Measurements from ENCODE around the gene EPHA7. TPM values are rescaled to one million over a fixed set of nuclear protein-coding genes. Genes with fewer than 3 reads are reported as not detected.

Gene EPHA7
- total RNA-seq, 2 experiments from 2014 or later = not detected

- POLR2A ChIA-PET = no interaction called here
- Histone ChIP-seq H3K9me3 (ENCODE audit: control insufficient read depth in 1 of 2, insufficient read depth in 1 of 2, low read length in 2 of 2) (peaks cover 0 to 4% of the 10 kb centered on the region in 2 experiments), H3K27ac (ENCODE audit: low read depth in 1 of 2, low read length in 2 of 2) (no peak overlapping the region), H3K27me3 (ENCODE audit: control insufficient read depth in 1 of 2, insufficient read depth in 2 of 2, low read length in 2 of 2) (no peaks in the 10 kb centered on the region), H3K4me3 (ENCODE audit: low read length) (no peak overlapping the region), H3K36me3 (ENCODE audit: insufficient read depth, low read length) (no peaks in the 10 kb centered on the region), H3K4me1 (ENCODE audit: insufficient read depth, low read length) (no peaks in the 10 kb centered on the region)
- TF ChIP-seq, protein P1, sequence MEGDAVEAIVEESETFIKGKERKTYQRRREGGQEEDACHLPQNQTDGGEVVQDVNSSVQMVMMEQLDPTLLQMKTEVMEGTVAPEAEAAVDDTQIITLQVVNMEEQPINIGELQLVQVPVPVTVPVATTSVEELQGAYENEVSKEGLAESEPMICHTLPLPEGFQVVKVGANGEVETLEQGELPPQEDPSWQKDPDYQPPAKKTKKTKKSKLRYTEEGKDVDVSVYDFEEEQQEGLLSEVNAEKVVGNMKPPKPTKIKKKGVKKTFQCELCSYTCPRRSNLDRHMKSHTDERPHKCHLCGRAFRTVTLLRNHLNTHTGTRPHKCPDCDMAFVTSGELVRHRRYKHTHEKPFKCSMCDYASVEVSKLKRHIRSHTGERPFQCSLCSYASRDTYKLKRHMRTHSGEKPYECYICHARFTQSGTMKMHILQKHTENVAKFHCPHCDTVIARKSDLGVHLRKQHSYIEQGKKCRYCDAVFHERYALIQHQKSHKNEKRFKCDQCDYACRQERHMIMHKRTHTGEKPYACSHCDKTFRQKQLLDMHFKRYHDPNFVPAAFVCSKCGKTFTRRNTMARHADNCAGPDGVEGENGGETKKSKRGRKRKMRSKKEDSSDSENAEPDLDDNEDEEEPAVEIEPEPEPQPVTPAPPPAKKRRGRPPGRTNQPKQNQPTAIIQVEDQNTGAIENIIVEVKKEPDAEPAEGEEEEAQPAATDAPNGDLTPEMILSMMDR (IDR thresholded peaks at IDR 0.05) = no peak
- Mint-ChIP-seq H3K27me3 (no peaks in the 10 kb centered on the region), H3K27ac (no peak overlapping the region), H3K36me3 (ENCODE audit: low read depth) (no peaks in the 10 kb centered on the region), H3K4me1 (ENCODE audit: low read depth) (no peaks in the 10 kb centered on the region), H3K4me3 (no peak overlapping the region), H3K9me3 (peaks cover 4% of the 10 kb centered on the region)
- no peak for ATAC-seq (ENCODE audit: poor library complexity)
- intact Hi-C loops (cut with DNase I, micrococcal nuclease) = no loop called here
- CTCF ChIA-PET = no interaction called here
- no peak for DNase-seq
Measured at GRCh38 chr6:93294879-93295278, 124.5 kb downstream of the EPHA7 start.

DNA sequence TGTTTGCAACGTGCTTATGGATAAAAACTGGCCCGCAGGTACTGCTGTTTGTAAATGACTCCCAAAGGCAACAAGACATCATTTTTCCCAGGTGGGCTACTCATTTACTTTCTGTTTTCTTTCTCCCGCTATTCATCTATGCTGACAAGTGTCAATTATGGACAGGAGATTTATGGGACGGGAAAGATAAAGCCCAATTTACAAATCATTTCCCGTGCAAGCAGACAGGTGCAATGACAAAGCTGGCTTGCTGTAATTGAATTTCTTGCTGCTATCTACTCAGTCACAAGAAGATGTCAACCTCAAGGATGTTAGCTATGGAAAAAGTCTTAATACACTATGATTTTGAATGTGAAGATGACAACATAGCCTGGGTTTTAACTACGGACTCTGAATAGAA, 125.5 kb downstream of the EPHA7 start:
- H3K4me1 ChIP-seq (ENCODE audit: insufficient read depth, low read length) = no peaks in the 10 kb centered on the region
- H3K27me3 ChIP-seq (ENCODE audit: control insufficient read depth in 1 of 2, insufficient read depth in 2 of 2, low read length in 2 of 2) = no peaks in the 10 kb centered on the region
- TF ChIP-seq, protein P1 (IDR thresholded peaks at IDR 0.05) = no peak
- no peak overlapping the region for H3K4me3 ChIP-seq (ENCODE audit: low read length)
- Mint-ChIP-seq H3K4me3 (no peak overlapping the region), H3K36me3 (ENCODE audit: low read depth) (no peaks in the 10 kb centered on the region), H3K4me1 (ENCODE audit: low read depth) (no peaks in the 10 kb centered on the region), H3K27ac (no peak overlapping the region), H3K9me3 (no peaks in the 10 kb centered on the region), H3K27me3 (no peaks in the 10 kb centered on the region)
- intact Hi-C loops (cut with DNase I, micrococcal nuclease) = no loop called here
- DNase-seq (no peak), ATAC-seq (ENCODE audit: poor library complexity) (no peak)
- peaks cover 0 to 7% of the 10 kb centered on the region in 2 experiments for H3K9me3 ChIP-seq (ENCODE audit: control insufficient read depth in 1 of 2, insufficient read depth in 1 of 2, low read length in 2 of 2)
- H3K27ac ChIP-seq (ENCODE audit: low read depth in 1 of 2, low read length in 2 of 2) = no peak overlapping the region
- H3K36me3 ChIP-seq (ENCODE audit: insufficient read depth, low read length) = no peaks in the 10 kb centered on the region
- ChIA-PET CTCF (no interaction called here), POLR2A (no interaction called here)

DNA sequence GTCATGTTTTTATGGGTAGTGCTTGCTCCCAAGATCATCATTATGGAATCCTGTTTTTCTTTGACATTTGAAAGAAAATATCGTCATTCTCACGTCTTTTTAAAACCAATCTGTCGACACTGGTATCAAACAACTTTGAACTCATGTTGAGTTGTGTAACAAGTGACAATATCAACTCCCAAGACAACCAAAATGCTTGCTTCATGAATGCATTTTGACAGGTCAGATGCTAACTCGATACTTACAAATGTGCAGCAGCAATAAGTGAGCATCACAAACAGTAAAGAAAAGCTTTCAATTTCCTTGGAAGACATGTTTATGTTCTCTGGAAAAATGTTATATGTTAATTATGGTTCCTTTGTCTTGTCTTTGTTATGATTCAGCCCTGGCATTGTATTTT, 125.9 kb downstream of the EPHA7 start:
- Histone ChIP-seq H3K36me3 (ENCODE audit: insufficient read depth, low read length) (no peaks in the 10 kb centered on the region), H3K9me3 (ENCODE audit: control insufficient read depth in 1 of 2, insufficient read depth in 1 of 2, low read length in 2 of 2) (peaks cover 0 to 7% of the 10 kb centered on the region in 2 experiments), H3K27ac (ENCODE audit: low read depth in 1 of 2, low read length in 2 of 2) (no peak overlapping the region), H3K27me3 (ENCODE audit: control insufficient read depth in 1 of 2, insufficient read depth in 2 of 2, low read length in 2 of 2) (no peaks in the 10 kb centered on the region), H3K4me3 (ENCODE audit: low read length) (no peak overlapping the region), H3K4me1 (ENCODE audit: insufficient read depth, low read length) (no peaks in the 10 kb centered on the region)
- H3K27ac Mint-ChIP-seq = no peak overlapping the region
- no peaks in the 10 kb centered on the region for H3K4me1 Mint-ChIP-seq (ENCODE audit: low read depth)
- H3K4me3 Mint-ChIP-seq = no peak overlapping the region
- intact Hi-C loops (cut with DNase I, micrococcal nuclease) = no loop called here
- ATAC-seq (ENCODE audit: poor library complexity) = no peak
- no peaks in the 10 kb centered on the region for H3K36me3 Mint-ChIP-seq (ENCODE audit: low read depth)
- no peaks in the 10 kb centered on the region for H3K9me3 Mint-ChIP-seq
- H3K27me3 Mint-ChIP-seq = no peaks in the 10 kb centered on the region
- TF ChIP-seq, protein P1 (IDR thresholded peaks at IDR 0.05) = no peak
- POLR2A ChIA-PET = no interaction called here
- CTCF ChIA-PET = no interaction called here
- DNase-seq = no peak

Measured in CD4-positive, alpha-beta T cell (primary cell).